Activated T-helper 1 cell treated with anti-CD3 and anti-CD28 coated beads, Interleukin-12 subunit alpha, Interleukin-12 subunit beta, Interleukin-2, Interleukin-4 antibody, amounts not matched to agents 30 ng/mL and 10 ng/mL and 1 ng/mL, durations not matched to agents 14 hours and 24 hours and 36 hours (primary cell): ENCODE data around the gene ZBTB39. TPM values are rescaled to one million over a fixed set of nuclear protein-coding genes. Genes with fewer than 3 reads are reported as not detected.
A peak's percentile ranks its signal among the peaks of the same experiment; 100 is the strongest.

Experiments used
- DNase-seq: peaks from one replicate; pipeline ENCODE4 v3.0.0; 2021; ENCODE audit warnings: low spot score
- H3K27ac Mint-ChIP-seq: one replicate; pipeline ENCODE4 v1.8.0; 2021; ENCODE audit warnings: mild to moderate bottlenecking, mixed read lengths
- H3K27me3 Mint-ChIP-seq: one replicate; pipeline ENCODE4 v1.8.0; 2022; ENCODE audit warnings: mild to moderate bottlenecking, moderate library complexity, mixed read lengths; ENCODE audit not compliant: insufficient read depth
- H3K36me3 Mint-ChIP-seq: one replicate; pipeline ENCODE4 v1.8.0; 2021; ENCODE audit warnings: low read depth, mixed read lengths
- H3K4me1 Mint-ChIP-seq: one replicate; pipeline ENCODE4 v1.8.0; 2021; ENCODE audit warnings: low read depth, mixed read lengths
- H3K4me3 Mint-ChIP-seq: one replicate; pipeline ENCODE4 v1.8.0; 2021; ENCODE audit warnings: mild to moderate bottlenecking, moderate library complexity, mixed read lengths
- H3K9me3 Mint-ChIP-seq: one replicate; pipeline ENCODE4 v1.8.0; 2021; ENCODE audit warnings: mixed read lengths
- intact Hi-C: fragments of 100-400 bp; cut with micrococcal nuclease; formaldehyde crosslinking; loops from one replicate; pipeline ENCODE4 v1.15.1; 2024
- total RNA-seq: library from RNA; stranded (reverse); gene quantifications from 2 replicates; pipeline ENCODE4 v1.2.3, GENCODE V29; 2022

Gene ZBTB39
- total RNA-seq, 1 donor from 2014 or later = 10.3 TPM

DNA sequence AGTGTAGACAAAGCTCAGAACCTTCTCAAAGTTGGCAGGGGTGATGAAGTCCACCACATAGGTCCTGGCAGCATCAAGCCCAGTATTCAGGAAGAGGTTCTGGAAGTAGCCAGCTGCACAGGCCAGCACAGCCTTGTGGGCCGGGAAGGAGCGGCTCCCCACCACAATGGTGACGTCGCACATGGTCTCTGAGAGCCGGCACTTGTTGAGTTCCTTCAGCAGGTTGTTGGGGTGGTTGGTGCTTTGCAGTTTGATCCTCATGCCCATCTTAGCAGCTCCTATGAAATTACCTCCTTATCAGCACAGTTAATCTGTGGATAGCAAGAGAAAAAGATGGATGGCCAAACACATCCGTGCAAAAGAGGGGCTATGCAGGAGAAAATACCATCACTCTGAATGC lies 1.7 kb downstream of the ZBTB39 start:
- Mint-ChIP-seq H3K4me1 (peaks cover 54% of the 10 kb centered on the region), H3K27ac (no peak overlapping the region), H3K4me3 (peak overlapping the region; percentile 93), H3K36me3 (peaks cover 31% of the 10 kb centered on the region), H3K27me3 (no peaks in the 10 kb centered on the region), H3K9me3 (no peaks in the 10 kb centered on the region)
- no peak for DNase-seq
- intact Hi-C loops = no loop called here

DNA sequence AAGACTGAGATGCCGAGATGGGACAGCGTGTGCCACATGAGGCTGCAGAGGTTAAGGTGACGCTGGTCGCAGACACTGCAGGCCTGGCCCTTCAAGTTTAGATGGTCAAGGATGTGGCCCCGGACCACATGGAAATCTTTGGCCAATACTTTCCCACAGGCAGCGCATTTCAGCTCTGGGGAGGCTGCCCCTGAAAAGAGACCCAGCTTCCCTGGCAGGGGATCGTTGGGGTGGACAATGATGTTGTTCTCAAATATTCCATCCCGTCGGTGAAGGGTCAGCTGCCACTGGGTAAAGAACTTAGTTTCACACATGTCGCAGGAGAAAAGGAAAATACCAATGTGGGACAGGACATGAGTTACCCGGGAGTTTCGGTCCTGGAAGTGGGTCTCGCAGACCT lies 3.0 kb downstream of the ZBTB39 start:
- H3K36me3 Mint-ChIP-seq = peaks cover 35% of the 10 kb centered on the region
- peaks cover 66% of the 10 kb centered on the region for H3K4me1 Mint-ChIP-seq
- no peak for DNase-seq
- intact Hi-C loops = no loop called here
- no peak overlapping the region for H3K4me3 Mint-ChIP-seq
- H3K27ac Mint-ChIP-seq = no peak overlapping the region
- H3K27me3 Mint-ChIP-seq = no peaks in the 10 kb centered on the region
- no peaks in the 10 kb centered on the region for H3K9me3 Mint-ChIP-seq

DNA sequence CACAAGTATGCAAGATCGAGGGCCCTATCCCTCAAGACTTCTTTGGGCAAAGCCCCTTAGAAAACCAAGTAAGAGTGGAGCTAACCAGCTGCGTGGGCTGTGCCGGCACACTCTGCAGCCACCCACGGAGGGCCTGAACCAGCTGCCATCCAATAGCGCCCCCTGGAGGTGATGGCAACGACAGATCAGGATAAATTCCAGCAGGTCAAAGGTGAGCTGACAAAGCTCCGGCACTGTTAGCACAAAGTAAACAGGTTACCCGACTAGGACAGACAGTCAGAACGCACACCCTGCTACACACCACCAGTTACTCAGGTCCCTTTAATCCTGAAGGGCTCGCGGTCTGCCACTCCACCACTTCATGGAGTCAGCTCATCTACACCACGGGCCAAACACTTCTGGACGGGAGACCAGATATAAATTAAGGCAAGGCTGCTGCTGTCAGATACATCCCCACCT lies 4.9 kb downstream of the ZBTB39 start:
- Mint-ChIP-seq H3K27me3 (no peaks in the 10 kb centered on the region), H3K4me3 (no peak overlapping the region), H3K36me3 (peaks cover 38% of the 10 kb centered on the region), H3K4me1 (peaks cover 54% of the 10 kb centered on the region), H3K27ac (no peak overlapping the region), H3K9me3 (no peaks in the 10 kb centered on the region)
- intact Hi-C loops = loop anchor here (1.0 to 2.0 kb wide), 2 partner anchors 15 to 244 kb away; no protein-coding TSS in a partner anchor
- DNase-seq = peak; percentile 66

DNA sequence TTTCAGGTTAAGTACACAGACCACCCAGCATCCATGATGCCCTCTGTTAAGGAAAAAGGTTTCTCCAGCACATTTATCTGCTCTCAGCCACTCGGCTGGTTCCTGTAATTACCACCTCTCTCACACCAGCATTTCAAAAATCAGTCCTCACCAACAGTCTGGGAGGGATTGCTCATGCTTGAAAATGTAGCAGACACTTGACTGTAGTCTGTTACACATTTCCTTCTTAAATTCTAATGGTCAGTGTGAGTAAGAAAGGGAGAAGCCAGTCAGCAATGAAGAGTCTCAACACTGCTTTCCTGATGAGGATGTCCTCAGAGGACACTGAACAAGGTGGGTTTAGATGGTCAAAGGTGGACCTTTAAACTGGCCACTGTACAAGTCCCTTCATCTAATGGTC lies 6.0 kb downstream of the ZBTB39 start:
- no peaks in the 10 kb centered on the region for H3K27me3 Mint-ChIP-seq
- H3K36me3 Mint-ChIP-seq = peaks cover 35% of the 10 kb centered on the region
- H3K27ac Mint-ChIP-seq = peak overlapping the region; percentile 27
- H3K4me1 Mint-ChIP-seq = peaks cover 48% of the 10 kb centered on the region
- no peak overlapping the region for H3K4me3 Mint-ChIP-seq
- intact Hi-C loops = loop anchor here (2.0 kb wide), 1 partner anchor 14 kb away; no protein-coding TSS in a partner anchor
- no peaks in the 10 kb centered on the region for H3K9me3 Mint-ChIP-seq
- DNase-seq = no peak

DNA sequence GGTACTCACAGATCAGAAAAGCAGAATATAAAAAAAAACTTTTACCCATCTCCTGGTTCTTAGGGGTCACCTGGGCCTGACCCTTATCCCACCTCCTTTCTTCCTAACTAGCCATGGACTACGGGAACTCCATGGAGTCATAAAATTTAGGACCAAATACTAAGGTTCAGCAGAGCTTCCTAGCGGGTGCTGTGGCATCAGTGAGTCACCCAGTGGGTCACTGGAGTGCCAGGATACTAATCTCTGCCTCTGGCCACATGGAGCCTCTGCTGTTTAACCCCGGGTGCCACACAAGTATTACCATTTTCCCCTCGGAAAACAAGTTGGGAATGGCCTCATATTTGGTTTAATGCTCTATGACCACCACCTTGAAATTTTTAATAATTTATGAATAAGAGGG lies 6.9 kb downstream of the ZBTB39 start:
- peaks cover 40% of the 10 kb centered on the region for H3K4me1 Mint-ChIP-seq
- intact Hi-C loops = loop anchor here (1.0 to 5.0 kb wide), 2 partner anchors 12 to 1027 kb away; partner anchors contain the start of gene RAB5B
- H3K36me3 Mint-ChIP-seq = peaks cover 31% of the 10 kb centered on the region
- no peak for DNase-seq
- H3K4me3 Mint-ChIP-seq = peak overlapping the region; percentile 75
- H3K27ac Mint-ChIP-seq = peak overlapping the region; percentile 89
- H3K27me3 Mint-ChIP-seq = no peaks in the 10 kb centered on the region
- H3K9me3 Mint-ChIP-seq = no peaks in the 10 kb centered on the region

DNA sequence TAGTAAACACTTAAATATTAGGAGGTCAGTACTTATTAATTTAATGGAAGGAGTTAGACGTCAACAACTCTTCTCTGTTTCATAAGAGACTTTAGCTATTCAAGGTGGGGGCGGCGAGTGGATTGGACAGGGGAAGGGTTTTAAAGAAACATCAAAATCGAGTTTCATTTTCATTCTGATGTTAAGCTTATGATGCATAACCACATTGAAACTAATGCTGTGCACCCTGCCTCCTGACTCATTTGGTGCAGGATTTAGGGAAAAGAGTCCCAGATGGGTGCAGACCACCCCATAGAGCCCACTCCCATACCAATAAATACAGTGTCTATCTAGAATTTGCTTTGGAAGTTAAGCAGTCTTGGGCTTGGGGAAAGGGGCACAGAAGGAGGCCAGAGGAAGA lies 7.4 kb downstream of the ZBTB39 start:
- Mint-ChIP-seq H3K9me3 (no peaks in the 10 kb centered on the region), H3K36me3 (peaks cover 26% of the 10 kb centered on the region), H3K27me3 (no peaks in the 10 kb centered on the region), H3K4me3 (peak overlapping the region; percentile 75), H3K27ac (peak overlapping the region; percentile 89), H3K4me1 (peaks cover 40% of the 10 kb centered on the region)
- intact Hi-C loops = loop anchor here (1.0 to 5.0 kb wide), 2 partner anchors 12 to 1027 kb away; partner anchors contain the start of gene RAB5B
- peak; percentile 22 for DNase-seq

DNA sequence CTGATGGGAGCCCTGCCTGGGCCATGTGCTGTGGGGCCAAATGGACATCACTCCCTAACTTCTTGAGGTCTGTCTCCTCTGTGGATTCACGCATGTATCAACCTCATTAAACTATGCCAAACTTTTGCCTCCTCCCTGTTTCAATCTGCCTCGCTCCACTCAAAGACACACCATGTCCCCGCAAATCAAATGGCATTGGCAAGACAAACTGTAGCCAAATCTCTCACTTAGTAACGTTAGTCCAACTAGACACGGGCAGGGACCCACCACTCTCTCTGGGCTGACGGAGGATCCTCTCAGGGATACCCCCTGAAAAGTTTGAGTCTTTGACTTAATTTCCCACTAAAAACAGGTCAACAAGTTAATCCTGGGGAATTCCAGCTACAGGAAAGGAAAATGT lies 8.0 kb downstream of the ZBTB39 start:
- H3K36me3 Mint-ChIP-seq = peaks cover 21% of the 10 kb centered on the region
- no peak overlapping the region for H3K4me3 Mint-ChIP-seq
- intact Hi-C loops = loop anchor here (5.0 kb wide), 1 partner anchor 1026 kb away; the partner anchor contains the start of gene RAB5B
- H3K27ac Mint-ChIP-seq = peak overlapping the region; percentile 37
- no peak for DNase-seq
- no peaks in the 10 kb centered on the region for H3K27me3 Mint-ChIP-seq
- H3K9me3 Mint-ChIP-seq = no peaks in the 10 kb centered on the region
- H3K4me1 Mint-ChIP-seq = peaks cover 40% of the 10 kb centered on the region

DNA sequence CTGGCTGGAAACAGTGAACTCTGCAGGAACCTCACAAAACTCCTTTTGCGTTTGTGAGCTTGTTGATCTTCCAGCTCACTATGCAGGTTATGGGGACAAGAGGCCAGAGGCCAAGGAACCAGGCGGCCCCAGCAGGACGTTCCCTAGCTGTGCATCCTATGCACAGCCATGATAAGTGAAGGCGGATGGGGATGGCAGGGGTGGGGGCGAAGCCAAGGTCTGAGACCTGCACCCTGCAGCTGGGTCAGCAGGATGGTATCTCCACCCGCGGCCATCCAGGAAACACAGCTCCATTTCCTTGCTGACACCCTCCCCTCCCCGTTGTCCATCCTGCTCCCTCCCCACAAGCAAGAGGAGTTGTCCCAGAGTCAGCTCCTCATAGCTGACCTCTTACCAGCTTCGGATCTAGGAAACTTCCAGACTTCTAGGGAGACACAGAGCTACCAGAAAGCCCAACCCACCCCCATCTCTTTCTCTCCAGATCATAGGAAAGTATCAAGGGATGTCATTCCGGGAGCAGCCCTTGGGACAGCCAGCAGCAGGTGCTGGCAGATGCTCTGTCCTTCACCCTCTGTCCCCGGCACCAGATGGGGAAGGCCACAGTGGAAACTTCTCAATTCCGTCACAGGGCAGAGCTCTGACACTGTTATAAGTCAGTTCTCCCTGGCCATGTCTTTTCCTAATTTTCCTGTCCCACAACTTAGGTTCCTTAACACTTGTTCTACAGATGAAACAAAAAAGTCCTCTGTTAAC lies 9.4 kb downstream of the ZBTB39 start:
- H3K4me3 Mint-ChIP-seq = no peak overlapping the region

DNA sequence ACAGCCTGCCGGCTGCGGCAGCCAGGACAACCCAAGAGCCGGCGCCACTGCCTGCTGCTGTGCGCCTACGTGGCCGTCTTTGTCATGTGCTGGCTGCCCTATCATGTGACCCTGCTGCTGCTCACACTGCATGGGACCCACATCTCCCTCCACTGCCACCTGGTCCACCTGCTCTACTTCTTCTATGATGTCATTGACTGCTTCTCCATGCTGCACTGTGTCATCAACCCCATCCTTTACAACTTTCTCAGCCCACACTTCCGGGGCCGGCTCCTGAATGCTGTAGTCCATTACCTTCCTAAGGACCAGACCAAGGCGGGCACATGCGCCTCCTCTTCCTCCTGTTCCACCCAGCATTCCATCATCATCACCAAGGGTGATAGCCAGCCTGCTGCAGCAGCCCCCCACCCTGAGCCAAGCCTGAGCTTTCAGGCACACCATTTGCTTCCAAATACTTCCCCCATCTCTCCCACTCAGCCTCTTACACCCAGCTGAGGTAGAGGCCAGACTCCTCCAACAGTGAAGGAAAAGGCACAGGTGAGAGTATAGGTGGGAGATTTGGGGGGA lies 10.3 kb downstream of the ZBTB39 start:
- Mint-ChIP-seq H3K9me3 (no peaks in the 10 kb centered on the region), H3K27me3 (no peaks in the 10 kb centered on the region), H3K4me3 (no peak overlapping the region), H3K36me3 (peaks cover 10% of the 10 kb centered on the region), H3K4me1 (peaks cover 41% of the 10 kb centered on the region), H3K27ac (no peak overlapping the region)
- intact Hi-C loops = loop anchor here (5.0 kb wide), 1 partner anchor 1024 kb away; the partner anchor contains the start of gene RAB5B
- no peak for DNase-seq

More for the DNA sequence above, 9.4 kb downstream of the ZBTB39 start:
- peaks cover 40% of the 10 kb centered on the region for H3K4me1 Mint-ChIP-seq
- intact Hi-C loops = loop anchor here (5.0 kb wide), 1 partner anchor 1025 kb away; the partner anchor contains the start of gene RAB5B
- no peak for DNase-seq
- no peaks in the 10 kb centered on the region for H3K27me3 Mint-ChIP-seq
- H3K36me3 Mint-ChIP-seq = peaks cover 15% of the 10 kb centered on the region
- no peaks in the 10 kb centered on the region for H3K9me3 Mint-ChIP-seq
- H3K27ac Mint-ChIP-seq = no peak overlapping the region

DNA sequence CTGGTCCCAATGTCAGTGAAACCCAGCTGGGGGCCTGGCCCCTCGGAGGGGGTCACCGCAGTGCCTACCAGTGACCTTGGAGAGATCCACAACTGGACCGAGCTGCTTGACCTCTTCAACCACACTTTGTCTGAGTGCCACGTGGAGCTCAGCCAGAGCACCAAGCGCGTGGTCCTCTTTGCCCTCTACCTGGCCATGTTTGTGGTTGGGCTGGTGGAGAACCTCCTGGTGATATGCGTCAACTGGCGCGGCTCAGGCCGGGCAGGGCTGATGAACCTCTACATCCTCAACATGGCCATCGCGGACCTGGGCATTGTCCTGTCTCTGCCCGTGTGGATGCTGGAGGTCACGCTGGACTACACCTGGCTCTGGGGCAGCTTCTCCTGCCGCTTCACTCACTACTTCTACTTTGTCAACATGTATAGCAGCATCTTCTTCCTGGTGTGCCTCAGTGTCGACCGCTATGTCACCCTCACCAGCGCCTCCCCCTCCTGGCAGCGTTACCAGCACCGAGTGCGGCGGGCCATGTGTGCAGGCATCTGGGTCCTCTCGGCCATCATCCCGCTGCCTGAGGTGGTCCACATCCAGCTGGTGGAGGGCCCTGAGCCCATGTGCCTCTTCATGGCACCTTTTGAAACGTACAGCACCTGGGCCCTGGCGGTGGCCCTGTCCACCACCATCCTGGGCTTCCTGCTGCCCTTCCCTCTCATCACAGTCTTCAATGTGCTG lies 11.0 kb downstream of the ZBTB39 start:
- Mint-ChIP-seq H3K9me3 (no peaks in the 10 kb centered on the region), H3K36me3 (peaks cover 8% of the 10 kb centered on the region), H3K27me3 (no peaks in the 10 kb centered on the region), H3K4me1 (peaks cover 35% of the 10 kb centered on the region), H3K27ac (no peak overlapping the region), H3K4me3 (no peak overlapping the region)
- intact Hi-C loops = loop anchor here (5.0 kb wide), 1 partner anchor 1023 kb away; the partner anchor contains the start of gene RAB5B
- no peak for DNase-seq

DNA sequence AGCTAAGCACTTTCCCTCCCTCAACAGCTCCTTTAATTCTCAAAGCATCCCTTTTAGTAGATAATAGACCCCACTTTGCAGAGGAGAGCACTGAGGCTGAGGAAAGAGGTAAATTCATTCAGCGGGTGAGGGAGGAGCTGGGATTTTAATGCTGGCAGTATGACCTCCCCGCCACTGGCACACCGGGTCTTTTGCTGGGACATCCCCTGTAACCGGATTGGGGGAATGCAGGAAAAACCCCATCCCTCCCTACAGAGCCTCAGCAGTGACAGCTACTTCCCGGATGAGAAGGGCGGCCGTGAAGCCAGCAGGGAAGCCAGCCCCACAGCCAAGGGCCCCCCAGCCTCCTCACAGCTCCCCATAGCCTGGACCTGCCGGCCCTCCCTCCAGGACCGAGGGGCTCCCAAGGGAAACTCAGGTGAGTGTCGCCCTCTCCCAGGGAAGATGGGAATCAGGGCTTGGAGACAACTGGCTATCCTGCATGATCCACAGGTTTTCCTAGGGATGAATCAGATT lies 12.1 kb downstream of the ZBTB39 start:
- H3K27me3 Mint-ChIP-seq = no peaks in the 10 kb centered on the region
- H3K27ac Mint-ChIP-seq = no peak overlapping the region
- H3K4me3 Mint-ChIP-seq = no peak overlapping the region
- peaks cover 6% of the 10 kb centered on the region for H3K36me3 Mint-ChIP-seq
- H3K9me3 Mint-ChIP-seq = no peaks in the 10 kb centered on the region
- DNase-seq = no peak
- peaks cover 24% of the 10 kb centered on the region for H3K4me1 Mint-ChIP-seq
- intact Hi-C loops = no loop called here

DNA sequence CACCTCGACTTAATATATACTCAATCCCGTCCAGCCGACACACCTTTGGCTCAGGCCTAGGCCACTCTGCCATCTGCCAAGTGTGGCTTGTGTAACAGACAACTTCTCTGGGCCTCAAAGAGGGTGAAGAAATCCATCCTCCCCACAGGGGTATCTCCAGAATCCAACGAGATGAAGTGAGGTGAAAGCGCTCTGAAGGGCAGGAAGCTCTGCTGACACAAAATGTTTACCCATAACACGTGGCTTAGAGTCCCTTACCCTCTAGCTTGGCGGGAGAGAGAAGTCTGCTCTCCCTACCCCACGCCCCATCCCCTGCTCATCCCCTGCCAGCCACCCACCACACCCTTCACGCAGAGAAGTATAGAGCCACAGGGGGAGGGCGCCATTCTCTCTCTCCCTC lies 13.0 kb downstream of the ZBTB39 start:
- intact Hi-C loops = no loop called here
- no peaks in the 10 kb centered on the region for H3K9me3 Mint-ChIP-seq

More for the DNA sequence above, 13.0 kb downstream of the ZBTB39 start:
- no peak for DNase-seq
- H3K4me1 Mint-ChIP-seq = peaks cover 18% of the 10 kb centered on the region
- H3K27ac Mint-ChIP-seq = no peak overlapping the region
- H3K27me3 Mint-ChIP-seq = no peaks in the 10 kb centered on the region
- peaks cover 3% of the 10 kb centered on the region for H3K36me3 Mint-ChIP-seq
- no peak overlapping the region for H3K4me3 Mint-ChIP-seq
